Endodermal cell (in vitro differentiated cells): ENCODE results near the gene CD79A. TPM values are rescaled to one million over a fixed set of nuclear protein-coding genes. Genes with fewer than 3 reads are reported as not detected.
A peak's percentile ranks its signal among the peaks of the same experiment; 100 is the strongest.

Source experiments
- DNase-seq: peaks from one replicate; pipeline ENCODE4 v3.0.0-alpha.2; 2017
- H3K27ac ChIP-seq: 2 replicates; pipeline ENCODE4 v1.5.1; 2013; ENCODE audit warnings: mild to moderate bottlenecking, low read depth, low read length, moderate library complexity
- H3K27me3 ChIP-seq: 2 replicates; pipeline ENCODE4 v1.6.1; 2013; ENCODE audit warnings: mild to moderate bottlenecking, low read length, moderate library complexity; ENCODE audit not compliant: insufficient read depth, control insufficient read depth, poor library complexity, severe bottlenecking
- H3K36me3 ChIP-seq: 2 replicates; pipeline ENCODE4 v1.7.0; 2013; ENCODE audit warnings: mild to moderate bottlenecking, low read length, moderate library complexity; ENCODE audit not compliant: control insufficient read depth, insufficient read depth
- H3K4me1 ChIP-seq: one replicate; pipeline ENCODE4 v1.7.0; 2013; ENCODE audit warnings: low read length; ENCODE audit not compliant: control insufficient read depth, insufficient read depth
- H3K4me3 ChIP-seq: 2 replicates; pipeline ENCODE4 v1.5.1; 2013; ENCODE audit warnings: mild to moderate bottlenecking, low read length, moderate library complexity
- H3K9ac ChIP-seq: 2 replicates; pipeline ENCODE4 v1.6.1; 2013; ENCODE audit warnings: mild to moderate bottlenecking, low read length, moderate library complexity; ENCODE audit not compliant: poor library complexity, severe bottlenecking; ENCODE audit errors: extremely low read depth
- H3K9me3 ChIP-seq: 2 replicates; pipeline ENCODE4 v1.6.1; 2013; ENCODE audit warnings: mild to moderate bottlenecking, low read length, moderate library complexity; ENCODE audit not compliant: control insufficient read depth
- H3K27ac Mint-ChIP-seq: 2 replicates; pipeline ENCODE4 v1.8.0; 2020; ENCODE audit warnings: mixed read lengths
- H3K27me3 Mint-ChIP-seq: 2 replicates; pipeline ENCODE4 v1.8.0; 2021; ENCODE audit warnings: mild to moderate bottlenecking, mixed read lengths; ENCODE audit not compliant: insufficient read depth
- H3K36me3 Mint-ChIP-seq: 2 replicates; pipeline ENCODE4 v1.8.0; 2020; ENCODE audit warnings: low read depth, mixed read lengths
- H3K4me1 Mint-ChIP-seq: 2 replicates; pipeline ENCODE4 v1.8.0; 2020; ENCODE audit warnings: mixed read lengths
- H3K4me3 Mint-ChIP-seq: 2 replicates; pipeline ENCODE4 v1.8.0; 2020; ENCODE audit warnings: mild to moderate bottlenecking, moderate library complexity, mixed read lengths
- H3K9me3 Mint-ChIP-seq: 2 replicates; pipeline ENCODE4 v1.8.0; 2020; ENCODE audit warnings: mild to moderate bottlenecking, mixed read lengths
- WGBS, 2 experiments: methylation state at CpG; one replicate each; pipeline versions ENCODE4 v1.1.5 to v1.1.7; 2013; ENCODE audit warnings: missing lambda C conversion rate in 2 of 2, mixed read lengths in 1 of 2; ENCODE audit not compliant: insufficient coverage in 1 of 2, insufficient read length in 1 of 2; 5-methylcytosine and 5-hydroxymethylcytosine counted together
- total RNA-seq, 2 donors: library from RNA; stranded (reverse); fragmentation: NEBNext Ultra II Directional in 1 of 2; extraction: Animal tissue kit (Norgen Biotek cat#: 25700) in 1 of 2; gene quantifications; 2 replicates in 1 of 2; 3 replicates in 1 of 2; pipeline ENCODE4 v1.2.1, GENCODE V29; 2021
- TF ChIP-seq, protein P1 (sequence below): fragments of 200-600 bp; sonication (generic); conservative IDR thresholded peaks from 2 replicates; pipeline ENCODE4 v1.5.0; 2021; ENCODE audit warnings: antibody characterized with exemption, mild to moderate bottlenecking

The CD79A gene
- total RNA-seq, 2 donors from 2014 or later, result not detected

DNA sequence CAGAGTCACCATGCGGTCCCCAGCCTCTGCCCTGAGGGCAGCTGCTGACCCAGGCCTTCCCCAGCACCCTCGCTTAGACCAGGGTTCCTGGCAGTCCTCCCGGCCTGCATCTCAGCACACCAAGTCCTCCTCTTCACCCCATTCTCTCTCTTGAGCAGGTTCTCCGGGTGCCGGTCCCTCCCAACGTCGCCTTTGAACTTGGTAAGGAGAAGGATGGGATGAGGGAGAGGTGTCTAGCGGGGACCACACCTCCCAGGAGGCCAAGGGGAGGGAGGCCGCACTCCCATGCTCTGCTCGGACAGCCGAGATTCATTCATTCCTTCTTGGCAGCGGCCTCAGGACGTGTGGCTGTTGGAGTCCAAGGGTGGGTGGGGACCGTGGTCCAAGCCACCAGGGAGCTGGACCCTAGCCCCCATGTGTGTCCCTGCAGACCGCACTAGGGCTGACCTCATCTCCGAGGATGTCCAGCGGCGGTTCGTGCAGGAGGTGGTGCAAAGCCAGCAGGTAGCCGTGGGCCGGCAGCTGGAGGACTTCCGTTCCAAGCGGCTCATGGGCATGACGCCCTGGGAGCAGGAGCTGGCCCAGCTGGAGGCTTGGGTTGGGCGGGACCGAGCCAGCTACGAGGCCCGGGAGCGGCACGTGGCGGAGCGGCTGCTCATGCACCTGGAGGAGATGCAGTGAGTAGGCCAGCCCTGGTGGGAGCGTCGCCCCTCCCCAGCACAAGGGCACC is 15.3 kb downstream of the CD79A start:
- no peak overlapping the region for H3K9ac ChIP-seq
- Mint-ChIP-seq H3K27me3 (no peaks in the 10 kb centered on the region), H3K4me3 (no peak overlapping the region), H3K27ac (no peak overlapping the region), H3K9me3 (no peaks in the 10 kb centered on the region), H3K36me3 (peaks cover 32% of the 10 kb centered on the region), H3K4me1 (peaks cover 8% of the 10 kb centered on the region)
- no peaks in the 10 kb centered on the region for H3K4me1 ChIP-seq
- WGBS, 2 experiments, result 95 to 96% methylated on average over 16 to 34 of the region's 34 CpGs
- H3K9me3 ChIP-seq, result no peaks in the 10 kb centered on the region
- H3K27me3 ChIP-seq, result no peaks in the 10 kb centered on the region
- H3K27ac ChIP-seq, result no peak overlapping the region
- peaks cover 33% of the 10 kb centered on the region for H3K36me3 ChIP-seq
- no peak for DNase-seq
- TF ChIP-seq, protein P1, sequence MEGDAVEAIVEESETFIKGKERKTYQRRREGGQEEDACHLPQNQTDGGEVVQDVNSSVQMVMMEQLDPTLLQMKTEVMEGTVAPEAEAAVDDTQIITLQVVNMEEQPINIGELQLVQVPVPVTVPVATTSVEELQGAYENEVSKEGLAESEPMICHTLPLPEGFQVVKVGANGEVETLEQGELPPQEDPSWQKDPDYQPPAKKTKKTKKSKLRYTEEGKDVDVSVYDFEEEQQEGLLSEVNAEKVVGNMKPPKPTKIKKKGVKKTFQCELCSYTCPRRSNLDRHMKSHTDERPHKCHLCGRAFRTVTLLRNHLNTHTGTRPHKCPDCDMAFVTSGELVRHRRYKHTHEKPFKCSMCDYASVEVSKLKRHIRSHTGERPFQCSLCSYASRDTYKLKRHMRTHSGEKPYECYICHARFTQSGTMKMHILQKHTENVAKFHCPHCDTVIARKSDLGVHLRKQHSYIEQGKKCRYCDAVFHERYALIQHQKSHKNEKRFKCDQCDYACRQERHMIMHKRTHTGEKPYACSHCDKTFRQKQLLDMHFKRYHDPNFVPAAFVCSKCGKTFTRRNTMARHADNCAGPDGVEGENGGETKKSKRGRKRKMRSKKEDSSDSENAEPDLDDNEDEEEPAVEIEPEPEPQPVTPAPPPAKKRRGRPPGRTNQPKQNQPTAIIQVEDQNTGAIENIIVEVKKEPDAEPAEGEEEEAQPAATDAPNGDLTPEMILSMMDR, result peak; percentile 28
- H3K4me3 ChIP-seq, result no peak overlapping the region

DNA sequence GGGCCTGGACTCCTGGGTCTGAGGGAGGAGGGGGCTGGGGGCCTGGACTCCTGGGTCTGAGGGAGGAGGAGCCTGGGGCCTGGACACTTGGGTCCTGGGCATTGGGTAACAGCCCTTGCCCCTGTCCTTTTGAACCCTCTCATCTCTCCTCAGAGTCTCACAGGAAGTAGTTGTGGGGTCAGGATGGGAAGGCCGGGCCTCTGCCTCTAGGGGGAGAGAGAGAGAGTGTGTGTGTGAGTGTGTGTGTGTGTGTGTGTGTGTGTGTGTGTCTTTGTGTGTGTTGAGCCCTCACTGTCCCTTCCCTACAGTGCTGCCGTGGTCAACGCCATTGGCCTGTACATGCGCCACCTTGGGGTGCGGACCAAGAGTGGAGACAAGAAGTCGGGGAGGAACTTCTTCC is 16.8 kb downstream of the CD79A start:
- no peaks in the 10 kb centered on the region for H3K4me1 Mint-ChIP-seq
- H3K36me3 Mint-ChIP-seq, result peaks cover 38% of the 10 kb centered on the region
- H3K4me3 Mint-ChIP-seq, result no peak overlapping the region
- no peaks in the 10 kb centered on the region for H3K27me3 ChIP-seq
- H3K9me3 ChIP-seq, result no peaks in the 10 kb centered on the region
- peak; percentile 82 for DNase-seq
- no peaks in the 10 kb centered on the region for H3K27me3 Mint-ChIP-seq
- H3K9me3 Mint-ChIP-seq, result no peaks in the 10 kb centered on the region
- H3K9ac ChIP-seq, result no peak overlapping the region
- no peak overlapping the region for H3K27ac Mint-ChIP-seq
- no peak overlapping the region for H3K4me3 ChIP-seq
- H3K36me3 ChIP-seq, result peaks cover 37% of the 10 kb centered on the region
- TF ChIP-seq, protein P1, result no peak
- H3K4me1 ChIP-seq, result no peaks in the 10 kb centered on the region
- 70 to 91% methylated on average over 2 to 6 of the region's 6 CpGs for whole genome bisulfite sequencing, 2 experiments
- H3K27ac ChIP-seq, result no peak overlapping the region

DNA sequence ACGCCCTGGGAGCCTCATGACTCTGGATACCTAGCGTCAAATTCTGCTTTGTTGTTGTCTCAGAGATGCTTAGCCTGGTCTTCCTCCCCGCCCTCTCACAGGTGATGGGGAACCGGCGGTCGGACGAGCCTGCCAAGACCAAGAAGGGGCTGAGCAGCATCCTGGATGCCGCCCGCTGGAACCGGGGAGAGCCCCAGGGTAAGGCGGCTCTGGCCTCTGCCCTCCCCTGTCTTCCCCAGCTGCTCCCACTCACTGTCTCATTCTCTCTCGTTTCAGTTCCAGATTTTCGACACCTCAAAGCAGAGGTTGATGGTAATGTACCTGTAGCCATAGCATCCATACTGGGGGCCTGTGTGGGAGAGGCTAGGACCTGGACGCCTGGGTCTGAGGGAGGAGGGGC is 17.3 kb downstream of the CD79A start:
- H3K36me3 ChIP-seq, result peaks cover 37% of the 10 kb centered on the region
- H3K9me3 ChIP-seq, result no peaks in the 10 kb centered on the region
- no peak overlapping the region for H3K4me3 ChIP-seq
- TF ChIP-seq, protein P1, result no peak
- H3K27ac ChIP-seq, result no peak overlapping the region
- Mint-ChIP-seq H3K27me3 (no peaks in the 10 kb centered on the region), H3K4me1 (no peaks in the 10 kb centered on the region), H3K27ac (no peak overlapping the region), H3K9me3 (no peaks in the 10 kb centered on the region), H3K4me3 (no peak overlapping the region), H3K36me3 (peaks cover 37% of the 10 kb centered on the region)
- no peaks in the 10 kb centered on the region for H3K4me1 ChIP-seq
- no peaks in the 10 kb centered on the region for H3K27me3 ChIP-seq
- 92 to 100% methylated on average over 2 to 14 of the region's 14 CpGs for WGBS, 2 experiments
- no peak overlapping the region for H3K9ac ChIP-seq
- no peak for DNase-seq
